ENCODE results near the gene UNK. TPM values are rescaled to one million over a fixed set of nuclear protein-coding genes. Genes with fewer than 3 reads are reported as not detected.

The UNK gene
- total and polyA plus RNA-seq, 2 donors (not counting 3 experiments of a cell fraction or from before 2014, with no cell fraction given): 18.0 to 23.2 TPM

- Histone ChIP-seq H3K9me1 (replicated peaks; ENCODE audit: control insufficient read depth, extremely low read depth, insufficient read depth, low read length) (no peaks in the 10 kb centered on the region), H3K36me3 (ENCODE audit: control insufficient read depth in 2 of 2, extremely low read depth in 1 of 2, insufficient read depth in 2 of 2, low read length in 2 of 2) (peaks cover 5 to 8% of the 10 kb centered on the region in 2 experiments), H3K79me2 (ENCODE audit: control insufficient read depth, insufficient read depth, low read length) (peaks cover 11% of the 10 kb centered on the region), H3K4me2 (ENCODE audit: insufficient read depth, low read length) (no peak overlapping the region), H3K4me3 (replicated peaks in 1 of 3; ENCODE audit: insufficient read depth in 1 of 3, low read depth in 1 of 3, low read length in 3 of 3) (no peak overlapping the region), H2AFZ (ENCODE audit: low read depth, low read length) (no peak overlapping the region), H3K9ac (replicated peaks; ENCODE audit: extremely low read depth, insufficient read depth, low read length) (no peak overlapping the region), H4K20me1 (replicated peaks; ENCODE audit: control insufficient read depth, extremely low read depth, insufficient read depth, low read length) (no peaks in the 10 kb centered on the region), H3K27ac (ENCODE audit: insufficient read depth, low read depth, low read length) (no peak overlapping the region), H3K4me1 (ENCODE audit: control insufficient read depth, extremely low read depth, insufficient read depth, low read length) (peaks cover 16% of the 10 kb centered on the region), H3K27me3 (ENCODE audit: control insufficient read depth in 2 of 2, insufficient read depth in 2 of 2, low read length in 2 of 2) (no peaks in the 10 kb centered on the region), H3K9me3 (replicated peaks; ENCODE audit: control insufficient read depth, insufficient read depth, low read length) (no peaks in the 10 kb centered on the region)
- no peak for DNase-seq (ENCODE audit: low read depth, low spot score)
- ChIA-PET CTCF (interaction anchor here (0.9 to 2.2 kb wide), 5 partner anchors 11 to 60 kb away, joined by 3 to 11 read pairs (median 5); partner anchors contain the start of genes UNK and WBP2), POLR2A (interaction anchor here (0.7 to 1.3 kb wide), 2 partner anchors 16 to 286 kb away, joined by 3 to 4 read pairs; a partner anchor contains a TSS)
- no TSS peak for BruUV-seq (replicated peaks)
- dilution Hi-C loops (cut with MboI; ENCODE audit: extremely low pct_ligation_motif_present, low sequenced_read_pairs) (no loop called here), intact Hi-C loops (cut with micrococcal nuclease) (no loop called here)
- no peak for FAIRE-seq
- TF ChIP-seq POLR2A (IDR thresholded peaks at IDR 0.05; ENCODE audit: low read depth, low read length): no peak
- no peak for TF ChIP-seq EZH2 (IDR thresholded peaks at IDR 0.05; ENCODE audit: borderline replicate concordance, low read depth, low read length, severe bottlenecking)
- TF ChIP-seq GATA2 (IDR thresholded peaks at IDR 0.05; ENCODE audit: insufficient read depth, insufficient read length, low read depth, low read length): no peak
- TF ChIP-seq FOS (IDR thresholded peaks at IDR 0.05; ENCODE audit: borderline replicate concordance, insufficient read depth, low read length): no peak
Measured at GRCh38 chr17:75795820-75796607, 11.4 kb downstream of the UNK start.

- Histone ChIP-seq H3K36me3 (ENCODE audit: control insufficient read depth in 2 of 2, extremely low read depth in 1 of 2, insufficient read depth in 2 of 2, low read length in 2 of 2) (peaks cover 3 to 8% of the 10 kb centered on the region in 2 experiments), H3K4me3 (replicated peaks in 1 of 3; ENCODE audit: insufficient read depth in 1 of 3, low read depth in 1 of 3, low read length in 3 of 3) (no peak overlapping the region), H3K9me1 (replicated peaks; ENCODE audit: control insufficient read depth, extremely low read depth, insufficient read depth, low read length) (no peaks in the 10 kb centered on the region), H3K4me2 (ENCODE audit: insufficient read depth, low read length) (no peak overlapping the region), H3K79me2 (ENCODE audit: control insufficient read depth, insufficient read depth, low read length) (peaks cover 7% of the 10 kb centered on the region), H3K9me3 (replicated peaks; ENCODE audit: control insufficient read depth, insufficient read depth, low read length) (no peaks in the 10 kb centered on the region), H3K9ac (replicated peaks; ENCODE audit: extremely low read depth, insufficient read depth, low read length) (no peak overlapping the region), H3K27me3 (ENCODE audit: control insufficient read depth in 2 of 2, insufficient read depth in 2 of 2, low read length in 2 of 2) (no peaks in the 10 kb centered on the region), H3K4me1 (ENCODE audit: control insufficient read depth, extremely low read depth, insufficient read depth, low read length) (no peaks in the 10 kb centered on the region), H2AFZ (ENCODE audit: low read depth, low read length) (no peak overlapping the region), H3K27ac (ENCODE audit: insufficient read depth, low read depth, low read length) (no peak overlapping the region), H4K20me1 (replicated peaks; ENCODE audit: control insufficient read depth, extremely low read depth, insufficient read depth, low read length) (no peaks in the 10 kb centered on the region)
- POLR2A ChIA-PET: no interaction called here
- no peak for DNase-seq (ENCODE audit: low read depth, low spot score)
- intact Hi-C loops (cut with micrococcal nuclease): no loop called here
- CTCF ChIA-PET: interaction anchor here (1.6 kb wide), 1 partner anchor 16 kb away, joined by 5 read pairs; no protein-coding TSS in a partner anchor
- dilution Hi-C loops (cut with MboI; ENCODE audit: extremely low pct_ligation_motif_present, low sequenced_read_pairs): no loop called here
- TF ChIP-seq FOS (IDR thresholded peaks at IDR 0.05; ENCODE audit: borderline replicate concordance, insufficient read depth, low read length): no peak
- no peak for TF ChIP-seq MAX (IDR thresholded peaks at IDR 0.05; ENCODE audit: insufficient read depth, insufficient read length)
- no peak for TF ChIP-seq EZH2 (IDR thresholded peaks at IDR 0.05; ENCODE audit: borderline replicate concordance, low read depth, low read length, severe bottlenecking)
- TF ChIP-seq POLR2A (IDR thresholded peaks at IDR 0.05; ENCODE audit: low read depth, low read length): no peak
- TF ChIP-seq GATA2 (IDR thresholded peaks at IDR 0.05; ENCODE audit: insufficient read depth, insufficient read length, low read depth, low read length): no peak
- TF ChIP-seq MYC (IDR thresholded peaks at IDR 0.05; ENCODE audit: low read depth, low read length): no peak
- TF ChIP-seq CTCF (IDR thresholded peaks at IDR 0.05; ENCODE audit: extremely low read depth in 1 of 2, insufficient read depth in 1 of 2, low read depth in 1 of 2, low read length in 2 of 2): no peak
- no peak for TF ChIP-seq POLR2AphosphoS5 (IDR thresholded peaks at IDR 0.05; ENCODE audit: insufficient read depth, low read depth, low read length)
- no peak for TF ChIP-seq JUN (IDR thresholded peaks at IDR 0.05; ENCODE audit: borderline replicate concordance, insufficient read depth, insufficient read length, low read depth)
- no TSS peak for BruUV-seq (replicated peaks)
- FAIRE-seq: no peak
Measured at GRCh38 chr17:75799402-75799801, 14.8 kb downstream of the UNK start.
